ENCODE data around the gene SEMA4G. TPM values are rescaled to one million over a fixed set of nuclear protein-coding genes. Genes with fewer than 3 reads are reported as not detected.
A peak's percentile ranks its signal among the peaks of the same experiment; 100 is the strongest.

SEMA4G gene
- total RNA-seq, 1 experiment from 2014 or later = 4.7 TPM

DNA sequence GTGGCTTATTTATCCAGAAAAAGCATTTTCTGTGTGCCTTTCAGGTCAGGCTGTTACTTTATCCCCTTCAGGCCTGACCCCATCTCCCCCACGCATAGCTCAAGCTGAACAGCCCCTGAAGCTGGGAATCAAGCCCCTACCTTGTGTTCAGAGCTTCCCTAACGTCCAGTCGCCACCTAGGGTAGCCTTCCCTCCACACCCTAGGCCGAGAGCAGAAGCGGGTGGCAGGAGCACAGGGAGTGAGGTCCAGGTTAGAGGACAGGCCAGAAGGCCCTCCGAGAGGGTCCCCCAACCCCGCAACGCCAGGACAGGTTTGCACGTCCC is 479 bp upstream of the SEMA4G start:
- DNase-seq (ENCODE audit: low read depth, low spot score) (no peak), ATAC-seq (peak; percentile 58)
- Histone ChIP-seq H3K4me1 (ENCODE audit: control insufficient read depth, insufficient read depth, low read length) (peaks cover 10% of the 10 kb centered on the region), H3K9me3 (ENCODE audit: control insufficient read depth, insufficient read depth, low read depth, low read length) (no peaks in the 10 kb centered on the region), H3K27me3 (ENCODE audit: control insufficient read depth, insufficient read depth, low read length) (no peaks in the 10 kb centered on the region), H3K27ac (ENCODE audit: low read length) (peak overlapping the region; percentile 15; the same call in 1 of the 2 replicates), H3K36me3 (ENCODE audit: control insufficient read depth, insufficient read depth, low read length) (0 out of 2 replicates have a peak, but pooled peaks cover 1% of the 10 kb centered on the region), H3K4me3 (ENCODE audit: low read depth in 2 of 2, low read length in 2 of 2) (peak overlapping the region; percentile 51 to 56)
- BruUV-seq (replicated peaks) = no TSS peak
- ChIA-PET CTCF (interaction anchor here (1.0 kb wide), 1 partner anchor 43 kb away, joined by 4 read pairs; no protein-coding TSS in a partner anchor), POLR2A (no interaction called here)
- intact Hi-C loops (cut with micrococcal nuclease; ENCODE audit: unreplicated experiment) (no loop called here), in situ Hi-C loops (cut with HindIII; ENCODE audit: low pct_unique_long_range_greater_than_20kb, low sequenced_read_pairs) (no loop called here)
- TF ChIP-seq SIN3A (IDR thresholded peaks at IDR 0.05; ENCODE audit: borderline replicate concordance, insufficient read depth, low read depth, low read length) (no peak), POLR2AphosphoS5 (IDR thresholded peaks at IDR 0.05; ENCODE audit: low read depth, low read length) (no peak), TCF7L2 (IDR thresholded peaks at IDR 0.05; ENCODE audit: low read depth, low read length) (no peak)
- TF ChIP-seq, protein P1, sequence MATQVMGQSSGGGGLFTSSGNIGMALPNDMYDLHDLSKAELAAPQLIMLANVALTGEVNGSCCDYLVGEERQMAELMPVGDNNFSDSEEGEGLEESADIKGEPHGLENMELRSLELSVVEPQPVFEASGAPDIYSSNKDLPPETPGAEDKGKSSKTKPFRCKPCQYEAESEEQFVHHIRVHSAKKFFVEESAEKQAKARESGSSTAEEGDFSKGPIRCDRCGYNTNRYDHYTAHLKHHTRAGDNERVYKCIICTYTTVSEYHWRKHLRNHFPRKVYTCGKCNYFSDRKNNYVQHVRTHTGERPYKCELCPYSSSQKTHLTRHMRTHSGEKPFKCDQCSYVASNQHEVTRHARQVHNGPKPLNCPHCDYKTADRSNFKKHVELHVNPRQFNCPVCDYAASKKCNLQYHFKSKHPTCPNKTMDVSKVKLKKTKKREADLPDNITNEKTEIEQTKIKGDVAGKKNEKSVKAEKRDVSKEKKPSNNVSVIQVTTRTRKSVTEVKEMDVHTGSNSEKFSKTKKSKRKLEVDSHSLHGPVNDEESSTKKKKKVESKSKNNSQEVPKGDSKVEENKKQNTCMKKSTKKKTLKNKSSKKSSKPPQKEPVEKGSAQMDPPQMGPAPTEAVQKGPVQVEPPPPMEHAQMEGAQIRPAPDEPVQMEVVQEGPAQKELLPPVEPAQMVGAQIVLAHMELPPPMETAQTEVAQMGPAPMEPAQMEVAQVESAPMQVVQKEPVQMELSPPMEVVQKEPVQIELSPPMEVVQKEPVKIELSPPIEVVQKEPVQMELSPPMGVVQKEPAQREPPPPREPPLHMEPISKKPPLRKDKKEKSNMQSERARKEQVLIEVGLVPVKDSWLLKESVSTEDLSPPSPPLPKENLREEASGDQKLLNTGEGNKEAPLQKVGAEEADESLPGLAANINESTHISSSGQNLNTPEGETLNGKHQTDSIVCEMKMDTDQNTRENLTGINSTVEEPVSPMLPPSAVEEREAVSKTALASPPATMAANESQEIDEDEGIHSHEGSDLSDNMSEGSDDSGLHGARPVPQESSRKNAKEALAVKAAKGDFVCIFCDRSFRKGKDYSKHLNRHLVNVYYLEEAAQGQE (IDR thresholded peaks at IDR 0.05; ENCODE audit: insufficient read depth in 1 of 2, low read depth in 2 of 2, low read length in 1 of 2) = no peak
- TF ChIP-seq, protein P2, sequence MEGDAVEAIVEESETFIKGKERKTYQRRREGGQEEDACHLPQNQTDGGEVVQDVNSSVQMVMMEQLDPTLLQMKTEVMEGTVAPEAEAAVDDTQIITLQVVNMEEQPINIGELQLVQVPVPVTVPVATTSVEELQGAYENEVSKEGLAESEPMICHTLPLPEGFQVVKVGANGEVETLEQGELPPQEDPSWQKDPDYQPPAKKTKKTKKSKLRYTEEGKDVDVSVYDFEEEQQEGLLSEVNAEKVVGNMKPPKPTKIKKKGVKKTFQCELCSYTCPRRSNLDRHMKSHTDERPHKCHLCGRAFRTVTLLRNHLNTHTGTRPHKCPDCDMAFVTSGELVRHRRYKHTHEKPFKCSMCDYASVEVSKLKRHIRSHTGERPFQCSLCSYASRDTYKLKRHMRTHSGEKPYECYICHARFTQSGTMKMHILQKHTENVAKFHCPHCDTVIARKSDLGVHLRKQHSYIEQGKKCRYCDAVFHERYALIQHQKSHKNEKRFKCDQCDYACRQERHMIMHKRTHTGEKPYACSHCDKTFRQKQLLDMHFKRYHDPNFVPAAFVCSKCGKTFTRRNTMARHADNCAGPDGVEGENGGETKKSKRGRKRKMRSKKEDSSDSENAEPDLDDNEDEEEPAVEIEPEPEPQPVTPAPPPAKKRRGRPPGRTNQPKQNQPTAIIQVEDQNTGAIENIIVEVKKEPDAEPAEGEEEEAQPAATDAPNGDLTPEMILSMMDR (IDR thresholded peaks at IDR 0.05) = no peak

DNA sequence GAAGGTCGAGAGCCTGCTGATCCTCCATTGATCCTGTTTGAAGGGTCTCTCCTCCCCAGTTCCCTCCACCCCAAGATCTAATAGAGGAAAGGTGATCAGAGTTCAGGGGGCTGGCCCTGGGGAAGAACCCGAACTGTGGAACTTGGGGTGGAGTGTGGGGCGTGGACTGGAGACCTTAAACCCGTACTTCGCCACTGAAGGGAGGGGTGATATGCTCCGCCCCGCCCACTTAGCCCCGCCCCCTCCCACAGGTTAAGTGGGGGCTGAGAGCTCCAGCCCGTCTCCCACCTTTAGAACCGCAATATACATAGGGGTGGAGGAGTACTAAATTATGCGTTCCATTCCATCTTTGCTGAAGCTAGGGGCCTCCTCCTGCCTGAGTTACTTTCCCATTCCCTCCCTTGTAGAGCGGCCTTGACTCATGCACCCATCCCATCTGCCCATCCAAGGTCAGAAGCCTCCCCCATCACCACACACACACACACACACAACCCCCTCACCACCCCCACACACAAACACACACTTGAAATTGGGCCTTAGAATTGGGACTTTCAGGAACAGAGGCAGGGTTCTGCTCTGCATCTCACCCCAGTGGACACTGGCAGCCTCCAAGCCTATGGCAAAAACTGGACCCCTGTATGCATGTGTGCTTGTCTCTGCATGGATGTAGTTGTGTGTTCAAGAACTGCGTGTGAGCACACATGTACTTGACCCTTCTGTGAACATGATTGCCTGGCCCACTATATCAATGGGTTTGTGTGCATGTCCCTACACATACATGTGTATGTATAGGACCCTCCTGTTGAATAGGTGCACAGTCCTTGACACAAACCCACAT is 991 bp downstream of the SEMA4G start:
- H3K4me3 ChIP-seq (ENCODE audit: low read depth in 2 of 2, low read length in 2 of 2) = peak overlapping the region; percentile 51 to 56
- ATAC-seq (peak; percentile 14; the same call in 1 of the 2 replicates), DNase-seq (ENCODE audit: low read depth, low spot score) (no peak)
- H3K9me3 ChIP-seq (ENCODE audit: control insufficient read depth, insufficient read depth, low read depth, low read length) = no peaks in the 10 kb centered on the region
- H3K27ac ChIP-seq (ENCODE audit: low read length) = no peak overlapping the region
- ChIA-PET POLR2A (no interaction called here), CTCF (interaction anchor here (1.3 to 1.6 kb wide), 2 partner anchors 27 to 44 kb away, joined by 4 to 11 read pairs; no protein-coding TSS in a partner anchor)
- in situ Hi-C loops (cut with HindIII; ENCODE audit: low pct_unique_long_range_greater_than_20kb, low sequenced_read_pairs) = no loop called here
- H3K36me3 ChIP-seq (ENCODE audit: control insufficient read depth, insufficient read depth, low read length) = no peaks in the 10 kb centered on the region
- TF ChIP-seq POLR2AphosphoS5 (IDR thresholded peaks at IDR 0.05; ENCODE audit: low read depth, low read length) = no peak
- TF ChIP-seq SIN3A (IDR thresholded peaks at IDR 0.05; ENCODE audit: borderline replicate concordance, insufficient read depth, low read depth, low read length) = no peak
- TF ChIP-seq, protein P1 (IDR thresholded peaks at IDR 0.05; ENCODE audit: insufficient read depth in 1 of 2, low read depth in 2 of 2, low read length in 1 of 2) = no peak
- TF ChIP-seq, protein P2 (IDR thresholded peaks at IDR 0.05) = no peak
- TF ChIP-seq TCF7L2 (IDR thresholded peaks at IDR 0.05; ENCODE audit: low read depth, low read length) = no peak
- intact Hi-C loops (cut with micrococcal nuclease; ENCODE audit: unreplicated experiment) = no loop called here
- no peaks in the 10 kb centered on the region for H3K27me3 ChIP-seq (ENCODE audit: control insufficient read depth, insufficient read depth, low read length)
- BruUV-seq (replicated peaks) = no TSS peak
- H3K4me1 ChIP-seq (ENCODE audit: control insufficient read depth, insufficient read depth, low read length) = peaks cover 10% of the 10 kb centered on the region
